GM10266 (cell line): ENCODE results near the gene LYST.

ENCODE experiments used
- DNase-seq: peaks from one replicate; pipeline ENCODE4 v3.0.0; 2012; ENCODE audit errors: extremely low spot score
- TF ChIP-seq, protein P1 (sequence below): IDR thresholded peaks from 2 replicates; pipeline ENCODE4 v1.5.1; 2012; ENCODE audit warnings: mild to moderate bottlenecking, low read depth; ENCODE audit not compliant: control insufficient read depth, insufficient read depth; ENCODE audit errors: missing control alignments

LYST gene

GRCh38 chr1:235735621-235736020, 131.1 kb downstream of the LYST start:
- TF ChIP-seq, protein P1, sequence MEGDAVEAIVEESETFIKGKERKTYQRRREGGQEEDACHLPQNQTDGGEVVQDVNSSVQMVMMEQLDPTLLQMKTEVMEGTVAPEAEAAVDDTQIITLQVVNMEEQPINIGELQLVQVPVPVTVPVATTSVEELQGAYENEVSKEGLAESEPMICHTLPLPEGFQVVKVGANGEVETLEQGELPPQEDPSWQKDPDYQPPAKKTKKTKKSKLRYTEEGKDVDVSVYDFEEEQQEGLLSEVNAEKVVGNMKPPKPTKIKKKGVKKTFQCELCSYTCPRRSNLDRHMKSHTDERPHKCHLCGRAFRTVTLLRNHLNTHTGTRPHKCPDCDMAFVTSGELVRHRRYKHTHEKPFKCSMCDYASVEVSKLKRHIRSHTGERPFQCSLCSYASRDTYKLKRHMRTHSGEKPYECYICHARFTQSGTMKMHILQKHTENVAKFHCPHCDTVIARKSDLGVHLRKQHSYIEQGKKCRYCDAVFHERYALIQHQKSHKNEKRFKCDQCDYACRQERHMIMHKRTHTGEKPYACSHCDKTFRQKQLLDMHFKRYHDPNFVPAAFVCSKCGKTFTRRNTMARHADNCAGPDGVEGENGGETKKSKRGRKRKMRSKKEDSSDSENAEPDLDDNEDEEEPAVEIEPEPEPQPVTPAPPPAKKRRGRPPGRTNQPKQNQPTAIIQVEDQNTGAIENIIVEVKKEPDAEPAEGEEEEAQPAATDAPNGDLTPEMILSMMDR = no peak
- DNase-seq = no peak

GRCh38 chr1:235734335-235734734, 132.4 kb downstream of the LYST start:
- TF ChIP-seq, protein P1 = no peak
- DNase-seq = no peak

DNA sequence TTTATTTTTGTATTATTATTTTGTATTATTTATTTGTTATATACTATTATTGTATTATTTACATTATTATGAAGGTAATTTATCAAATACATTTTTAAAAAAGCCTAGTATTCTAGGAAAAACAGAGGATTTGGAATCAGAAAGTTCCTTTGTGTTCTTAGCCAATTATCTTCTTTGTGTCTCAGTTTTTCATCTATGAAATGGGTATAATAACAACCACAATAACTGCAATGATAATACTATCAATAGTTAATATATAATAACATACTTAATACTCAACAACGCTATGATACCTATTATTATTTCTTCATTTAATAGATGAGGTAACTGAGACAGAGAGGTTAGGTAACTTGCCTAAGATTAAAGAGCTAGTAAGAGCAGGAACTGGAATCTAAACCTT, 136.7 kb downstream of the LYST start:
- DNase-seq = no peak
- TF ChIP-seq, protein P1 = no peak

DNA sequence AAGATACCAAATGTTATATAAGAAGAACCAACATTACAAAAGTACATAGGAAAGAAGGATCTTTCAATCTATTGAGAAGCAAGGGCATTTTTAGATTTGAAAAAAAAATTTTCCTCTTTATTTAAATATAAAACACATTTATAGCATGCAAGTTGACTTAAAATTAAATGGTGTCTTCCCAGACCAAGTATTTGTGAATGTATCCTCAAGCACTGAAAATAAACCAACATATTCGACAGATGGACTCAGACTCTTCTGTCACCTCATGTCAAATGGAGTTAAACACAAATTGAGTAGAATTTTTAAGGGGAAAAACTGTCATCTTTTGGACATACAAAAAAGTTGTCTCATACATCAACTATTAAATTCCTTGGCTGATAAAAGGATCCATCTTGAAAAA, 140.1 kb downstream of the LYST start:
- TF ChIP-seq, protein P1 = no peak
- no peak for DNase-seq

- DNase-seq = no peak
- TF ChIP-seq, protein P1 = no peak
These were observed 141.3 kb downstream of the LYST start for GRCh38 chr1:235725434-235725833.

DNA sequence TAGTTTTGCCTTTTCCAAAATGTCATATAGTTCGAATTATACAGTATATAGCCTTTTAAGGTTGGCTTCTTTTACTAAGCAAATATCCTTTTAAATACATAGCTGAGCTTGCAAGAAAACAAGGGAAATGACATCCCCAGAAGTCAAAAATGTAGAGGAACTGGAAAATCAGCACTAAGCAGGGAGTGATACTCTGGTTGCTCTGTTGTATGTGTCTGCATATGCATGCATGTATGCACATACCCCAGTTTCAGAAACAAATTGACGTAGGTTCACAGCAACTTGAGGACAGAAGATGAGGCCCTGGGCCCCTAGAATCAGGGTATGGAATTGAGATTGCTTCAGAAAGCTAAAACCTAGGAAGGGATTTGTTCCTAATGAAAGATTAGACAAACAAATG, 142.0 kb downstream of the LYST start:
- TF ChIP-seq, protein P1 = no peak
- no peak for DNase-seq

DNA sequence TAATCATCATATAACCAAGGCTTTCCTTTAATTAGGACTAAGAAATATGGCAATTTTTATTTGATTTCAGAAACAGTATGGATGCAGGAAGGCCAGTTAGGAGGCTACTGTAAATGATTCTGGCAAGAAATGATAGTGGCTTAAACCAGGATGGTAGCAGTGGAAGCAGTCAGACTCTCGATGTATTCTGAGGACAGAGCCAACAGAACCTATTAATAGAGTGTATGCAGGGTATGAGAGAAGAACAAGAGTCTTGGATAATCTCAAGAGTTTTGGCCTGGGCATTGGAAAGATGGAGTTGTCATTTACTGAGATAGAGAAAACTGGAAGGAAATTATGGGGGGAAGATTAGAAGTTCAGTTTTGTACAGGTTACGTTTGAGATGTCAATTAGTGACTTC, 143.8 kb downstream of the LYST start:
- DNase-seq = no peak
- TF ChIP-seq, protein P1 = no peak
